HepG2 (cell line): ENCODE results near the gene ZNF777. TPM values are rescaled to one million over a fixed set of nuclear protein-coding genes. Genes with fewer than 3 reads are reported as not detected.

Experiments used
- ATAC-seq: fragments of 200-7000 bp; cut with Tn5 transposase; 3 replicates; pipeline ENCODE4 v1.9.1; 2020; ENCODE audit warnings: mild to moderate bottlenecking, moderate library complexity
- BruUV-seq: library from RNA; stranded (reverse); fragments of 400-500 nt; replicated peaks from 2 replicates; lab custom pipeline; 2021; lab: Mats Ljungman, UMichigan
- CTCF ChIA-PET: fragments of 300-600 bp; formaldehyde crosslinking; extraction: SDS; loops from one replicate; lab custom pipeline; 2021; ENCODE audit warnings: low total read pairs, inconsistent platforms, low intra/inter-chr PET ratio; lab: Yijun Ruan, JAX
- POLR2A ChIA-PET: fragments of 350-600 bp; sonication (Branson Sonifier 250); formaldehyde crosslinking; loops from one replicate; lab custom pipeline; 2020; ENCODE audit warnings: antibody characterized with exemption, inconsistent platforms; lab: Yijun Ruan, JAX
- DNase-seq: peaks from one replicate; pipeline ENCODE4 v3.0.0-alpha.2; 2015; ENCODE audit warnings: low spot score
- FAIRE-seq: peaks from 3 replicates; lab custom pipeline; 2011; peaks lifted over from hg19 to GRCh38; lab: Jason Lieb, UNC
- H2AFZ ChIP-seq: one replicate; pipeline ENCODE4 v1.6.1; 2011; ENCODE audit warnings: low read length, inconsistent platforms
- H3K27ac ChIP-seq: fragments of 300-600 bp; 3 replicates; pipeline ENCODE4 v1.8.0; 2011; ENCODE audit warnings: mixed run types, mild to moderate bottlenecking, mixed read lengths, low read length, inconsistent platforms; ENCODE audit not compliant: insufficient read depth; ENCODE audit errors: extremely low read length
- H3K27me3 ChIP-seq, 2 experiments: fragments of 200-600 bp in 1 of 2; 2 replicates in 1 of 2; 3 replicates in 1 of 2; pipeline versions ENCODE4 v1.6.0 to v1.8.0; 2011; ENCODE audit warnings: low read length in 2 of 2, mild to moderate bottlenecking in 2 of 2, moderate library complexity in 2 of 2, inconsistent platforms in 1 of 2; ENCODE audit not compliant: insufficient read depth in 2 of 2, control insufficient read depth in 1 of 2
- H3K36me3 ChIP-seq, 2 experiments: fragments of 200-600 bp in 1 of 2; replicated peaks in 1 of 2; 2 replicates in 1 of 2; 3 replicates in 1 of 2; pipeline versions ENCODE4 v1.5.1 to v1.8.0; 2011; ENCODE audit warnings: low read length in 2 of 2, inconsistent platforms in 1 of 2; ENCODE audit not compliant: insufficient read depth in 2 of 2, control insufficient read depth in 1 of 2
- H3K4me1 ChIP-seq: 2 replicates; pipeline ENCODE4 v1.5.1; 2012; ENCODE audit warnings: low read length, inconsistent platforms; ENCODE audit not compliant: insufficient read depth
- H3K4me2 ChIP-seq: 2 replicates; pipeline ENCODE4 v1.6.0; 2011; ENCODE audit warnings: low read depth, low read length, inconsistent platforms
- H3K4me3 ChIP-seq, 3 experiments: fragments of 200-600 bp in 1 of 3; sonication (generic), shearing (Covaris generic) in 1 of 3; replicated peaks in 1 of 3; 2 replicates each; pipeline ENCODE4 v1.5.1; 2011 to 2016; ENCODE audit warnings: low read length in 3 of 3, inconsistent platforms in 2 of 3, low read depth in 2 of 3, mild to moderate bottlenecking in 2 of 3, control low read depth in 1 of 3, mixed read lengths in 1 of 3; ENCODE audit not compliant: insufficient read depth in 1 of 3
- H3K79me2 ChIP-seq: one replicate; pipeline ENCODE4 v1.6.1; 2011; ENCODE audit warnings: low read length, inconsistent platforms; ENCODE audit not compliant: insufficient read depth
- H3K9ac ChIP-seq: 2 replicates; pipeline ENCODE4 v1.6.0; 2011; ENCODE audit warnings: mild to moderate bottlenecking, low read depth, low read length, inconsistent platforms; ENCODE audit not compliant: insufficient read depth
- H3K9me3 ChIP-seq: 2 replicates; pipeline ENCODE4 v1.5.1; 2012; ENCODE audit warnings: mild to moderate bottlenecking, low read length
- H4K20me1 ChIP-seq: 2 replicates; pipeline ENCODE4 v1.6.0; 2011; ENCODE audit warnings: inconsistent platforms, mild to moderate bottlenecking, low read length, moderate library complexity; ENCODE audit not compliant: insufficient read depth
- CCAR2 ChIP-seq: fragments of 200-400 bp; formaldehyde crosslinking; optimal IDR thresholded peaks from 2 replicates; pipeline ENCODE3; 2018; ENCODE audit warnings: low read depth, mild to moderate bottlenecking, low read length, moderate library complexity
- FOXC1 ChIP-seq: sonication (generic); formaldehyde crosslinking; IDR thresholded peaks from 2 replicates; pipeline ENCODE4 v1.8.0; 2022; ENCODE audit warnings: mild to moderate bottlenecking, missing genetic modification reagents, borderline replicate concordance
- MED1 ChIP-seq: sonication (generic); formaldehyde crosslinking; IDR thresholded peaks from 2 replicates; pipeline ENCODE4 v1.4.0; 2020; ENCODE audit warnings: missing genetic modification reagents
- RBFOX2 ChIP-seq: fragments of 200-400 bp; formaldehyde crosslinking; IDR thresholded peaks from 2 replicates; pipeline ENCODE4 v1.6.1; 2017; ENCODE audit warnings: low read depth, mild to moderate bottlenecking, low read length
- SKI ChIP-seq: fragments of 450-650 bp; IDR thresholded peaks from one replicate; pipeline ENCODE4 v1.6.1; 2018; ENCODE audit warnings: mild to moderate bottlenecking; ENCODE audit not compliant: partially characterized antibody
- ZBTB20 ChIP-seq: sonication (generic); formaldehyde crosslinking; IDR thresholded peaks from 2 replicates; pipeline ENCODE4 v1.8.1; 2023; ENCODE audit warnings: missing genetic modification reagents, low read depth, mild to moderate bottlenecking, borderline replicate concordance
- ZBTB8A ChIP-seq: sonication (generic); formaldehyde crosslinking; IDR thresholded peaks from 2 replicates; pipeline ENCODE4 v1.4.0; 2020; ENCODE audit warnings: mild to moderate bottlenecking, low read depth, missing genetic modification reagents, borderline replicate concordance
- ZFP1 ChIP-seq: IDR thresholded peaks from 2 replicates; pipeline ENCODE4 v1.6.1; 2016
- ZNF160 ChIP-seq: sonication (generic); formaldehyde crosslinking; IDR thresholded peaks from 2 replicates; pipeline ENCODE4 v1.8.0; 2022; ENCODE audit warnings: mild to moderate bottlenecking, inconsistent platforms, missing genetic modification reagents
- ZNF761 ChIP-seq: sonication (generic); formaldehyde crosslinking; conservative IDR thresholded peaks from 2 replicates; pipeline ENCODE4 v1.4.0; 2020; ENCODE audit warnings: mild to moderate bottlenecking, missing genetic modification reagents
- ZNF790 ChIP-seq: sonication (generic); formaldehyde crosslinking; IDR thresholded peaks from 2 replicates; pipeline ENCODE4 v1.8.0; 2022; ENCODE audit warnings: missing genetic modification reagents, mild to moderate bottlenecking, borderline replicate concordance
- in situ Hi-C: cut with HindIII; loops from 2 replicates; pipeline ENCODE4 v1.10.0; 2017; ENCODE audit warnings: low pct_unique_long_range_greater_than_20kb; ENCODE audit not compliant: extremely low pct_ligation_motif_present
- intact Hi-C: fragments of 100-400 bp; cut with micrococcal nuclease; formaldehyde crosslinking; loops from one replicate; pipeline ENCODE4 v1.10.0; 2022; ENCODE audit not compliant: unreplicated experiment
- polyA plus RNA-seq, 8 experiments: library from polyadenylated mRNA; depleted of rRNA in 3 of 8; stranded (reverse) in 7 of 8; unstranded in 1 of 8; fragments of >200 nt; fragmentation: Illumina TruSeq in 4 of 8; extraction: Trizol in 4 of 8; gene quantifications; 2 replicates each; pipeline versions ENCODE4 v1.2.1 to v1.2.3, GENCODE V29; 2011 to 2016; ENCODE audit warnings: low read depth in 4 of 8, missing spikeins in 1 of 8, mixed read lengths in 1 of 8; ENCODE audit not compliant: insufficient read depth in 1 of 8
- total RNA-seq, 5 experiments: library from RNA; depleted of rRNA; stranded (reverse); fragments of >200 nt; fragmentation: Illumina TruSeq; extraction: Trizol; gene quantifications; 2 replicates each; pipeline ENCODE4 v1.2.3, GENCODE V29; 2016; ENCODE audit warnings: low read depth in 1 of 5

ZNF777 gene
- total and polyA plus RNA-seq, 2 of the 13 experiments (the other 11 are each of a cell fraction or from before 2014, with no cell fraction given): 3.8 to 6.0 TPM

DNA sequence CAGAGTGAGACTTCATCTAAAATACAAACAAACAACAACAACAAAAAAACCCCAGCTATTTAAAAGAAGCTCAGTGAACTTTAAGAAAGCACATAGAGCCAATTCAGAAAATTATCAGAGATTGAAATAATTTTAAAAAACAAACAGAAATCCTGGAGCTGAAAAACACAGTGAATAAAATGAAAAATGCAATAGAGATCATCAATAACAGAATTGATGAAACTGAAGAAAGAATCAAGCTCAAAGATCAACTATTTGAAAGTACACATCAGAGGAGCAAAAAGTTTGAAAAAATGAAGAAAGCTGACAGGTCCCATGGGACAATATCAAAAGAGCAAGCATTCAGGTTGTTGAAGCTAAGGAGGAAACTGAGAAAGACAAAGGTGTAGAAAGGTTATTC, 48.9 kb upstream of the ZNF777 start:
- no peak overlapping the region for H2AFZ ChIP-seq
- no peaks in the 10 kb centered on the region for H3K4me1 ChIP-seq
- H3K9me3 ChIP-seq: peaks cover 26% of the 10 kb centered on the region
- POLR2A ChIA-PET: no interaction called here
- no peak for TF ChIP-seq MED1
- peak; percentile 98 for TF ChIP-seq ZNF160 (CRISPR knock-in tag)
- TF ChIP-seq RBFOX2: no peak
- TF ChIP-seq FOXC1 (CRISPR knock-in tag): no peak
- H3K9ac ChIP-seq: no peak overlapping the region
- BruUV-seq: no TSS peak
- H3K27me3 ChIP-seq: no peaks in the 10 kb centered on the region; a peak in 1 of 5 replicates
- H3K4me2 ChIP-seq: no peak overlapping the region
- FAIRE-seq (no peak), DNase-seq (no peak), ATAC-seq (no peak)
- in situ Hi-C loops (no loop called here), intact Hi-C loops (no loop called here)
- H3K79me2 ChIP-seq: no peaks in the 10 kb centered on the region
- H4K20me1 ChIP-seq: no peaks in the 10 kb centered on the region
- H3K4me3 ChIP-seq: no peak overlapping the region
- H3K27ac ChIP-seq: no peak overlapping the region
- CTCF ChIA-PET: no interaction called here
- H3K36me3 ChIP-seq: no peaks in the 10 kb centered on the region

DNA sequence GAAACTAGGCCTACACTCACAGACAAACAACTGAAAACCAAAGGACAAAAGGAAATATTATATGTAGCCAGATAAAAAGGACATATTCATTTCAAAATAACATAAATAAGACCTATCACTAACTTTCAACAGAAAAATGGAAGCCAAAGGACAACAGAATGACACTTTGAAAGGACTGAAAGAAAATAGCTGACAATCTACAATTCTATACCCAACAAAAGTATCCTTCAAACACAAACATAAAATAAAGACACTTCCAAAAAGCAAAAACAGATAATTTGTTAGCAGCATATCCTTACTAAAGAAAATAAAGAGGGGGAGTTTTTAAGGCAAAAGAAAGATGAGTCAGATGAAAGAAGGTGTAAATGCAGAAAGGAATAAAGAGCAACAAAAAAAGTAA, 44.7 kb upstream of the ZNF777 start:
- H3K9me3 ChIP-seq: peaks cover 26% of the 10 kb centered on the region
- no peaks in the 10 kb centered on the region for H4K20me1 ChIP-seq
- H3K4me2 ChIP-seq: no peak overlapping the region
- H3K9ac ChIP-seq: no peak overlapping the region
- TF ChIP-seq ZNF761: no peak
- TF ChIP-seq CCAR2: no peak
- TF ChIP-seq SKI: no peak
- peak; percentile 72; the same call in 1 of the 2 replicates for TF ChIP-seq ZFP1 (CRISPR knock-in tag)
- no peak for TF ChIP-seq ZBTB8A (CRISPR knock-in tag)
- TF ChIP-seq ZBTB20 (CRISPR knock-in tag): no peak
- no peak for TF ChIP-seq ZNF790 (CRISPR knock-in tag)
- no peak overlapping the region for H2AFZ ChIP-seq
- DNase-seq: no peak
- BruUV-seq: no TSS peak
- no peak for ATAC-seq
- H3K27ac ChIP-seq: no peak overlapping the region
- no peak for FAIRE-seq
- in situ Hi-C loops (no loop called here), intact Hi-C loops (no loop called here)
- ChIA-PET CTCF (no interaction called here), POLR2A (no interaction called here)
- peaks cover 2 to 23% of the 10 kb centered on the region in 2 experiments; a peak in 4 of 5 replicates for H3K27me3 ChIP-seq
- no peaks in the 10 kb centered on the region for H3K36me3 ChIP-seq
- no peaks in the 10 kb centered on the region for H3K4me1 ChIP-seq
- no peak overlapping the region for H3K4me3 ChIP-seq
- no peaks in the 10 kb centered on the region for H3K79me2 ChIP-seq
